Liver (tissue), 9 donors: ENCODE results near the gene ZNF213. TPM values are rescaled to one million over a fixed set of nuclear protein-coding genes. Genes with fewer than 3 reads are reported as not detected.

ENCODE experiments used
- DNase-seq: peaks from one replicate; pipeline ENCODE4 v3.0.0-alpha.2; 2017; ENCODE audit warnings: low spot score
- H3K27ac ChIP-seq, 2 donors: one replicate each; pipeline ENCODE4 v1.7.0; 2013; ENCODE audit warnings: inconsistent platforms in 2 of 2, low read length in 2 of 2, control low read depth in 1 of 2, low read depth in 1 of 2, mild to moderate bottlenecking in 1 of 2
- H3K27me3 ChIP-seq, 4 donors: one replicate each; pipeline versions ENCODE4 v1.6.1 to v1.7.0; 2013; ENCODE audit warnings: low read length in 3 of 4, inconsistent platforms in 1 of 4, mild to moderate bottlenecking in 1 of 4, moderate library complexity in 1 of 4; ENCODE audit not compliant: control insufficient read depth in 4 of 4, insufficient read depth in 4 of 4
- H3K36me3 ChIP-seq, 4 donors: one replicate each; pipeline versions ENCODE4 v1.6.1 to v1.7.0; 2013; ENCODE audit warnings: low read length in 3 of 4, mild to moderate bottlenecking in 3 of 4, low read depth in 1 of 4, moderate library complexity in 1 of 4; ENCODE audit not compliant: control insufficient read depth in 4 of 4, insufficient read depth in 3 of 4
- H3K4me1 ChIP-seq, 4 donors: one replicate each; pipeline versions ENCODE4 v1.6.1 to v1.7.0; 2013; ENCODE audit warnings: low read length in 3 of 4, mild to moderate bottlenecking in 3 of 4, moderate library complexity in 1 of 4; ENCODE audit not compliant: control insufficient read depth in 4 of 4, insufficient read depth in 4 of 4
- H3K4me3 ChIP-seq, 3 donors: one replicate each; pipeline versions ENCODE4 v1.6.1 to v1.7.0; 2013; ENCODE audit warnings: low read length in 3 of 3, control low read depth in 1 of 3, low read depth in 1 of 3, mild to moderate bottlenecking in 1 of 3
- H3K9ac ChIP-seq, 2 donors: one replicate each; pipeline ENCODE4 v1.7.0; 2013; ENCODE audit warnings: low read length in 2 of 2, mild to moderate bottlenecking in 2 of 2, moderate library complexity in 2 of 2, control low read depth in 1 of 2, low read depth in 1 of 2
- H3K9me3 ChIP-seq, 4 donors: one replicate each; pipeline versions ENCODE4 v1.6.1 to v1.7.0; 2013; ENCODE audit warnings: low read length in 3 of 4; ENCODE audit not compliant: control insufficient read depth in 4 of 4
- EGR1 ChIP-seq, 2 donors: IDR thresholded peaks; 2 replicates each; pipeline ENCODE4 v1.6.1; 2016 to 2018; ENCODE audit warnings: antibody characterized with exemption in 2 of 2, low read depth in 2 of 2
- FOXA1 ChIP-seq: IDR thresholded peaks from 2 replicates; pipeline ENCODE4 v1.6.1; 2016; ENCODE audit warnings: antibody characterized with exemption
- FOXA2 ChIP-seq: IDR thresholded peaks from 2 replicates; pipeline ENCODE4 v1.6.1; 2016; ENCODE audit warnings: antibody characterized with exemption
- GABPA ChIP-seq, 2 donors: IDR thresholded peaks in 1 of 2; conservative IDR thresholded peaks in 1 of 2; 2 replicates each; pipeline ENCODE4 v1.6.1; 2016; ENCODE audit warnings: antibody characterized with exemption in 2 of 2, mild to moderate bottlenecking in 1 of 2, moderate library complexity in 1 of 2
- HNF4A ChIP-seq, 2 donors: conservative IDR thresholded peaks; 2 replicates each; pipeline ENCODE4 v1.6.1; 2016; ENCODE audit warnings: antibody characterized with exemption in 2 of 2, mild to moderate bottlenecking in 2 of 2
- HNF4G ChIP-seq: IDR thresholded peaks from 2 replicates; pipeline ENCODE4 v1.6.1; 2016; ENCODE audit warnings: antibody characterized with exemption
- JUND ChIP-seq, 2 donors: IDR thresholded peaks; 2 replicates each; pipeline ENCODE4 v1.6.1; 2016; ENCODE audit warnings: antibody characterized with exemption in 2 of 2
- NR2F2 ChIP-seq: IDR thresholded peaks from 2 replicates; pipeline ENCODE4 v1.6.1; 2016; ENCODE audit warnings: antibody characterized with exemption
- RXRA ChIP-seq, 2 donors: IDR thresholded peaks; 2 replicates each; pipeline ENCODE4 v1.6.1; 2017 to 2018; ENCODE audit warnings: antibody characterized with exemption in 2 of 2, mild to moderate bottlenecking in 1 of 2
- SP1 ChIP-seq: IDR thresholded peaks from 2 replicates; pipeline ENCODE4 v1.6.1; 2018; ENCODE audit warnings: antibody characterized with exemption, mild to moderate bottlenecking
- TAF1 ChIP-seq: conservative IDR thresholded peaks from 2 replicates; pipeline ENCODE4 v1.6.1; 2016; ENCODE audit warnings: antibody characterized with exemption, mild to moderate bottlenecking
- YY1 ChIP-seq: IDR thresholded peaks from 2 replicates; pipeline ENCODE4 v1.6.1; 2016; ENCODE audit warnings: antibody characterized with exemption, mild to moderate bottlenecking
- WGBS: extraction: QIAGEN DNeasy Blood & Tissue Kit; methylation state at CpG from one replicate; pipeline ENCODE4 v1.1.7; 2013; 5-methylcytosine and 5-hydroxymethylcytosine counted together
- polyA plus RNA-seq, 2 donors: library from polyadenylated mRNA; stranded (reverse) in 1 of 2; unstranded in 1 of 2; fragments of 200-250 nt in 1 of 2; fragments of >200 nt in 1 of 2; fragmentation: Nextera tagmentation in 1 of 2; extraction: Ambion mirVana in 1 of 2; gene quantifications; one replicate each; pipeline versions ENCODE4 v1.2.1 to v1.2.3, GENCODE V29; 2013 to 2015
- total RNA-seq, 2 donors: library from RNA; depleted of rRNA; stranded (reverse); fragments of >200 nt; gene quantifications; one replicate each; pipeline ENCODE4 v1.2.3, GENCODE V29; 2014
- TF ChIP-seq, protein P1 (sequence below): IDR thresholded peaks from 2 replicates; pipeline ENCODE4 v1.6.1; 2016; ENCODE audit warnings: antibody characterized with exemption
- TF ChIP-seq, protein P2 (sequence below): IDR thresholded peaks from 2 replicates; pipeline ENCODE4 v1.6.1; 2016; ENCODE audit warnings: antibody characterized with exemption
- TF ChIP-seq, protein P3 (sequence below): fragments of 150-350 bp; IDR thresholded peaks from 2 replicates; pipeline ENCODE4 v1.5.1; 2017; ENCODE audit warnings: improper control_type of control experiment, low read depth, low read length; ENCODE audit not compliant: missing input control
- TF ChIP-seq, protein P4 (sequence below): IDR thresholded peaks from 2 replicates; pipeline ENCODE4 v1.6.1; 2016; ENCODE audit warnings: antibody characterized with exemption
- donor health status: healthy.
- donor health status: healthy.
- donor health status: healthy.
- donor health status: healthy.
- donor health status: healthy.

Gene ZNF213
- total and polyA plus RNA-seq, 4 donors = 0.56 to 4.5 (median 1.7) TPM

DNA sequence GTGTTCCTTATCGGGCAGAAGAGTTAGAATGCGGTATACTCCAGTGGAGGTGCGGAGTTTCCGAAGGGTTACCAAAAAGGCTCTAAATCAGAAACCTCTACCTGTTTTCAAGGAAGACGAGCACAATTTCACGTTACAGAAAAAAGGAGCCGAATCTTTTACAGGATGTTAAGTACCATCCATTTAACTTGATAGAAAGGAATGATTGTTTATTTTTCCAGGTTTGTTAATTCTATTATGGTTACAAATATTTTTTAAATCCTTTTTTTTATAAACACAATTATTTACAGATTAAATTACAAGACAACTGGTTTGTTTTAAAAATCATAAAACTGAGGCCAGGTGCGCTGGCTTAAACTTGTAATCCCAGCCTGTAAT is 18.2 kb downstream of the ZNF213 start:
- Histone ChIP-seq H3K27ac (no peak overlapping the region), H3K4me3 (no peak overlapping the region), H3K9ac (no peak overlapping the region), H3K36me3 (no peaks in the 10 kb centered on the region), H3K27me3 (no peaks in the 10 kb centered on the region), H3K4me1 (peaks cover 3 to 27% (median 12%) of the 10 kb centered on the region in 4 donors), H3K9me3 (no peaks in the 10 kb centered on the region)
- no peak for DNase-seq
- TF ChIP-seq EGR1 (IDR thresholded peaks at IDR 0.05; ENCODE audit: low read depth in 2 of 2) = no peak
- TF ChIP-seq JUND (IDR thresholded peaks at IDR 0.05) = no peak
- peak; percentile 24 for TF ChIP-seq YY1
- TF ChIP-seq, protein P1, sequence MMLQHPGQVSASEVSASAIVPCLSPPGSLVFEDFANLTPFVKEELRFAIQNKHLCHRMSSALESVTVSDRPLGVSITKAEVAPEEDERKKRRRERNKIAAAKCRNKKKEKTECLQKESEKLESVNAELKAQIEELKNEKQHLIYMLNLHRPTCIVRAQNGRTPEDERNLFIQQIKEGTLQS = no peak
- peak; percentile 18 for TF ChIP-seq NR2F2
- no peak for TF ChIP-seq HNF4G
- no peak for TF ChIP-seq GABPA (IDR thresholded peaks at IDR 0.05 in 1 of 2, conservative IDR thresholded peaks at IDR 0.05 in 1 of 2)
- TF ChIP-seq, protein P2, sequence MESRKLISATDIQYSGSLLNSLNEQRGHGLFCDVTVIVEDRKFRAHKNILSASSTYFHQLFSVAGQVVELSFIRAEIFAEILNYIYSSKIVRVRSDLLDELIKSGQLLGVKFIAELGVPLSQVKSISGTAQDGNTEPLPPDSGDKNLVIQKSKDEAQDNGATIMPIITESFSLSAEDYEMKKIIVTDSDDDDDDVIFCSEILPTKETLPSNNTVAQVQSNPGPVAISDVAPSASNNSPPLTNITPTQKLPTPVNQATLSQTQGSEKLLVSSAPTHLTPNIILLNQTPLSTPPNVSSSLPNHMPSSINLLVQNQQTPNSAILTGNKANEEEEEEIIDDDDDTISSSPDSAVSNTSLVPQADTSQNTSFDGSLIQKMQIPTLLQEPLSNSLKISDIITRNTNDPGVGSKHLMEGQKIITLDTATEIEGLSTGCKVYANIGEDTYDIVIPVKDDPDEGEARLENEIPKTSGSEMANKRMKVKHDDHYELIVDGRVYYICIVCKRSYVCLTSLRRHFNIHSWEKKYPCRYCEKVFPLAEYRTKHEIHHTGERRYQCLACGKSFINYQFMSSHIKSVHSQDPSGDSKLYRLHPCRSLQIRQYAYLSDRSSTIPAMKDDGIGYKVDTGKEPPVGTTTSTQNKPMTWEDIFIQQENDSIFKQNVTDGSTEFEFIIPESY = no peak
- TF ChIP-seq, protein P3, sequence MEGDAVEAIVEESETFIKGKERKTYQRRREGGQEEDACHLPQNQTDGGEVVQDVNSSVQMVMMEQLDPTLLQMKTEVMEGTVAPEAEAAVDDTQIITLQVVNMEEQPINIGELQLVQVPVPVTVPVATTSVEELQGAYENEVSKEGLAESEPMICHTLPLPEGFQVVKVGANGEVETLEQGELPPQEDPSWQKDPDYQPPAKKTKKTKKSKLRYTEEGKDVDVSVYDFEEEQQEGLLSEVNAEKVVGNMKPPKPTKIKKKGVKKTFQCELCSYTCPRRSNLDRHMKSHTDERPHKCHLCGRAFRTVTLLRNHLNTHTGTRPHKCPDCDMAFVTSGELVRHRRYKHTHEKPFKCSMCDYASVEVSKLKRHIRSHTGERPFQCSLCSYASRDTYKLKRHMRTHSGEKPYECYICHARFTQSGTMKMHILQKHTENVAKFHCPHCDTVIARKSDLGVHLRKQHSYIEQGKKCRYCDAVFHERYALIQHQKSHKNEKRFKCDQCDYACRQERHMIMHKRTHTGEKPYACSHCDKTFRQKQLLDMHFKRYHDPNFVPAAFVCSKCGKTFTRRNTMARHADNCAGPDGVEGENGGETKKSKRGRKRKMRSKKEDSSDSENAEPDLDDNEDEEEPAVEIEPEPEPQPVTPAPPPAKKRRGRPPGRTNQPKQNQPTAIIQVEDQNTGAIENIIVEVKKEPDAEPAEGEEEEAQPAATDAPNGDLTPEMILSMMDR = no peak
- TF ChIP-seq HNF4A (conservative IDR thresholded peaks at IDR 0.05) = peak in 1 of 2 donors; percentile 11
- no peak for TF ChIP-seq TAF1
- TF ChIP-seq FOXA1 = no peak
- peak in 1 of 2 donors; percentile 22 for TF ChIP-seq RXRA (IDR thresholded peaks at IDR 0.05)
- no peak for TF ChIP-seq FOXA2
- TF ChIP-seq SP1 = no peak
- 39% methylated on average over 8 of the region's 8 CpGs for whole genome bisulfite sequencing

DNA sequence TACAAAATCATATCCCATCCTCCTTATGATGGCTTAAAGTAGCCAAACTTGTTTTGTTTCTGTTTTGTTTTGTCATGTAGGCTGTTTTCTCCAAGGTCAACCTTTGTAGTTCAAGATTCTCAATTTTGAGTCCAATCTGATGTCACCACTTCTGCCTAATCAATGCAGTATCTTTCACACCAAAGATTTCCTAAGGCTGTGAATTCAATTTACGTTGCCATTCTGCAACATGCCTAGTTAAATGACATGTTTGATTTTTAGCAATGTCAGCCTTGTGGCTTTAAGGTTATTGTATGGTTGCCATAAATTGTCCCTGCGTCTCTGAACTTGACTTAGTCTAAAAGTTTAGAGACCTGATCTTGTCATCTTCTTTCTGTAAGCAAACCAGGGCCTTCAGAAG is 20.4 kb downstream of the ZNF213 start:
- WGBS = 73% methylated on average over 2 of the region's 2 CpGs

More for the DNA sequence above, 20.4 kb downstream of the ZNF213 start:
- TF ChIP-seq JUND (IDR thresholded peaks at IDR 0.05) (no peak), HNF4G (no peak), EGR1 (IDR thresholded peaks at IDR 0.05; ENCODE audit: low read depth in 2 of 2) (no peak)
- TF ChIP-seq, protein P1 = no peak
- TF ChIP-seq, protein P4, sequence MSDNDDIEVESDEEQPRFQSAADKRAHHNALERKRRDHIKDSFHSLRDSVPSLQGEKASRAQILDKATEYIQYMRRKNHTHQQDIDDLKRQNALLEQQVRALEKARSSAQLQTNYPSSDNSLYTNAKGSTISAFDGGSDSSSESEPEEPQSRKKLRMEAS = no peak
- DNase-seq = no peak
- no peaks in the 10 kb centered on the region for H3K27me3 ChIP-seq
- no peak overlapping the region for H3K4me3 ChIP-seq
- no peaks in the 10 kb centered on the region for H3K36me3 ChIP-seq
- no peaks in the 10 kb centered on the region for H3K9me3 ChIP-seq
- peaks cover 6 to 30% (median 13%) of the 10 kb centered on the region in 4 donors for H3K4me1 ChIP-seq
- no peak overlapping the region for H3K9ac ChIP-seq
- no peak overlapping the region for H3K27ac ChIP-seq
